Activated effector memory CD4-positive, alpha-beta T cell treated with Interleukin-2 at 50 U/mL for 16 hours (primary cell): ENCODE data around the gene LRFN4.

Experiments used
- DNase-seq: peaks from one replicate; pipeline ENCODE4 v3.0.0-alpha.2; 2020

The LRFN4 gene

DNA sequence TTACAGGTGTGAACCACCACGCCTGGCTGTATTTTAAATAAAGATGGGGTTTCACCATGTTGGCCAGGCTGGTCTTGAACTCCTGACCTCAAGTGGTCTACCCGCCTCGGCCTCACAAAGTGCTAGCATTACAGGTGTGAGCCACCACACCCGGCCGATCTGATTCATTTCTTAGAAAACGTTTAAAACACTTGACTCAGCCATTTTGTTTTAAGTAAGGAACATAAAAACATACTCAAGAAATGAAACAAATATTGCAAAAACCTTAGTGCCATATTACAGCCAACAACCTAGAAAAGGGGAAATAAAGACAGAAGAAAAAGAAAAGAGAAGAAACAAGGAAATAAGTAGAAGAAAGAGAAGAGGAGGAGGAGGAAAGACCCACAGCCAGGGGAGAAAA lies 17.4 kb downstream of the LRFN4 start:
- no peak for DNase-seq

DNA sequence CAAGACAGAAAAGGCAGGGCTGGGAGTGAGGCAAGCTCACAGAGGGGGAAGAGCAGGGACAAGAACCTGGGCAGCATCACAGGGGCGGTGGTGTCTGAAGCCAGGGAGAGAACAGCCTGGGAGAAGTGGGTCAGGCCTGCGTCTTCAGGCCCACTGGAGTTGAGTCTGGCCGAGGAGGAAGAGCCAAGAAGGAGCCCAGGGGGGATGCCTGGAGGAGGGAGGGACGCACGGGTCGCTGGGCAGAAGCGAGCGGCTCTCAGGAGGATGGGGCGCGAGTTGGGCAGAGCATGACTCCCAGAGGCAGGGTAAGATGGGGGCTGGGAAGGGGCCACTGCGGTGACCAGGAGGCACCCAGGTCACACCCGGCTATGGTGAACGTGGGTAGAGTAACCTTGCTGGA lies 18.5 kb downstream of the LRFN4 start:
- no peak for DNase-seq

DNA sequence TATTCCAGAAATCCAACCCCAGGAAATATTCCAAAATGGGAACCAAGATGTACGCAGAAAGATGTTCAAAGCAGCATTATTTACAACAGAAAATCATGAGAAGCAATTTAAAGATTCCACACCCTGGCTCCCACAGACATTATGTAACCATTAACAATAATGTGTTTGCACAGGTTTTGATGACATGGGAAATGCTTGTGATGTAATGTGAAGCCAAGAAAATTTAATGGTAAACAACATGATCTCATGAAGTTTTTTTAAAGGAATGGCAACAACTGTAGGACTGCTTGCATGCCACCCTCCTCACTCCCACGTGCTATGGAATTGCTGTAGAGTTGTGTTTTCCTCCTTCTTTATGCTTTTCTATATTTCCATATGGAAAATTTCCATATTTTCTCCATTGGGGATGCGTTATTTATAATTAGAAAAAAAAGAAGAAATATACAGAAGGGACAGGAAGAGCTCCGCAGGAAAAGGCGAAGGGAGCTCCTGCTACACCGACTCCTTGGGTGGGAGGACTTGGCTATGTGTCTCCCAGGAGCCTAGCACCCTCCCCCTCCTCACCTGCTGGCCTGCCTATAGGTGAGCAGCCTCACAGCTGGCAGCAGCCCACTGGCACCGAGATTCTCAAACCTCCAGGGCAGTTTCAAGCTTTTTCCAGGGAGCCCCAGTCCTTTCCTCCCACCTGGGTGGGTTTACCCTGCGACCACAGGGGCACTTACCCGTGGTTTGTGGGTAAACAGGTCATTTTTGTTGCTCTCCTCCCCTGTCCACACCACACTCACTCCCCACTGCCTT lies 20.9 kb downstream of the LRFN4 start:
- no peak for DNase-seq

DNA sequence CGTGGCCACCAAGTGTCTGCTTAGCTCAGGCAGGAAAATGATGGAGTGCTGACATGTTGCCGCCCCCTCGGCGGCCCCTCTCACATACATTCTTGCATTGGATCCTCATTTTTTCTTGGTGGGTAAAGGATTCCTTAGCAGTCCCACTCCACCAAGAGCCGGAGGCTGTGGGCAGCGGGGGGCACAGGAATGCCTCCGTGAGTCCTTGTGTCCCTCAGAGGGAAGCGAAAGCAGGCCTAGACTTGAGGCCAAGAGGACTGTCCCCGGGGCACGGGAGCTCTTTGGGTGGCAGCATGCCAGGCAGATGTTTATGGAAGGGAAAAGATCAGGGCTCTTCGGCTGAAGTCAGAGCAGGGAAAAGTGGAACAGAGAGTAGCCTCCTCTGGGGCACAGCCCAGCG lies 21.6 kb downstream of the LRFN4 start:
- no peak for DNase-seq

DNA sequence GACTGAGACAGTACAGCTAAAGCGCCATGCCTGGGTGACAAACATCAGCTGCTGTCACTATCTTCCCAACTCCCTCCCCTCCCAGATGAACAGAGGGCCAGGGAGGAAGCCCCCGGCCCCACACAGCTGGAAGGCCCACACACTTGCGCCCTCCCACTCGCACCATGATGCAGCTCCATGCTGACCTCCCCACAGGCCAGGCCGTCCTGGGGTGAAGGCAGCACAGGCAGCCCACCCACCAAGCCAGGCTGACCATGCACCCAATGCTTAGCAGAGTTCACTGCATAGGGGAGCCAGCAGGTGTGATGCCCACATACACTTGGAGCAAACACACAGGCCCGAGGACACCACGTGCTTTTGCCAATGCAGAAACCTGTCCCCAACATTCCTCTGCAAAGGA lies 22.1 kb downstream of the LRFN4 start:
- DNase-seq = no peak

DNA sequence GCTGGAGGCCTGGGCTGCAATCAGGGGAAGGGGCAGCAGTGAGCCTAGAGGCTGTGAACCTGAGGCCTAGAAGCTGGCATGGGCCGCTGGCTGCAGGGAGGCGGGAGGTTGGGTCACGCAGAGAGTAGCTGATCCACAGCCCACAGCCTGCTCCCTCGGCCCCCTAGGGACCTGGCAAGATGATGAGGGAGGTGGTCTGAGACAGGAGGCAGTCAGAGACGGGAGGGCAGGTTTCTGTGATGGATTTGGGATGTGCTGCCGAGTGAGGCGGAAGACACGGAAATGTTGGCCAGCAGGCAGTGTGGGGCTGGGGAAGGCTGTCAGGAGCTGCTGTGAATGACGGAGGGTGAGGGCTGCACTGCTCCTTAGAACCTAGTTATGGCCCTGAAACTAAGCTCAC lies 22.7 kb downstream of the LRFN4 start:
- DNase-seq = no peak

DNA sequence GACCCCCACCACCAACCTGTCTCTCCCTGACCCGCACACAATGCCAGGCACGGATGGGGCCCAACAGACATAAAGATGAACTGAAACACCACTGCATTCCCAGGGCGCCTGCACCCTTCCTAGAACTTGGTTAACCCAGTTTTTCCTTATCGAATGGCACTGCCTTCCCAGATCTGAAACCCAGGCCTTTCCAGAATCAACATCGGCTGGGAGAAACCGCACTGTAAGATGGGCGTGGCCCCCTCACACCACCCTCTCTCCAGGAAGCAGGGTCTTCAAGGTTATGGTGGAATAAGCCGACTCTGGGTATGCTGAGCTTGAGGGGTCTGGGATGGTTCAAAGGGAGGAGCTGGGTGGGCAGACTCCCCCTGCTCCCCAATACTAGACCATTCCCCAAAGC lies 23.1 kb downstream of the LRFN4 start:
- DNase-seq = no peak

DNA sequence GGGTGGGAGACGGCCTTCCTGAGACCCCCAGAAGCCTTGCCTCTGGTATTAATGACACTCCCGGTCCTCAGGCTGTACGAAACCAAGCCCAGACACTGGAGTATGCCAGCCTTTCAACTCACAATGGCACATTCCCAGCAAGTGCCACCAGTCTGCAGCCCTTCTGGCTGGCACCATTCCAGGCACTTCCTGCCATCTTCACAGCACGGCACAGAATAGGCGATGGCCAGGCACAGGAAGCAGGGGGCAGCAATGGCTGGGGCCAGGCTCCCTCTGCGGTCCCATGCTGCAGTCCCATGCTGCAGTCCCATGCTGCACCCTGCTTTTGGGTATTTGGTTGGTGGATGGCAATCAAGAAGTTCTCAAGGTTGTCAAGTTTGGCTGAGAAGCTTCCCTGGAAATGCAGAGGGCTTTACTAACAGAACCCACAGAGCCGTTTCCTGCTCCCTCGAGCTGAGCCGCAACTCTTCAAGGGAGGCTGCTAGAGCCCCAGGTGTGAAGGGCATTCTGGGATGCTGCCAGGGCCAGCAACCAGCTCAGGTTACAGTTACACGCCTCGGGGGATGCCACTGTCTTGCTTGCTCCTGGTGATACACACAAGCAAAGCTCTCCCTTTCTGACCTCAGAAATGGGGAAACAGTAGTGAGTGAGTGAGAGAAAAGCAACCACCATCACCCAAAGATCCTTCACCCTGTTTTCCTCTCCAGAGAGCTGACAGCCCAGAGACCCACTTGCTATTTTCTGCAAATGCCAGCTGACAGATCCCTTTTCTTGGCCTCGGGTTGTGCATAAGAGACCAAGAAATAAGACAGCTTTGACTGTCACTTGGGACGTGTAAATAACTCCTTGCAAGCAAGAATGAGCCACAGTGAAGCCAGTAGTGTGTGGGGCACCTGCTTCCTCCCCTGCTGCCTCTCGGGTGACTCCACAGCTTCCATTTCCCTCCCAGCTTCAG lies 23.9 kb downstream of the LRFN4 start:
- DNase-seq = no peak

DNA sequence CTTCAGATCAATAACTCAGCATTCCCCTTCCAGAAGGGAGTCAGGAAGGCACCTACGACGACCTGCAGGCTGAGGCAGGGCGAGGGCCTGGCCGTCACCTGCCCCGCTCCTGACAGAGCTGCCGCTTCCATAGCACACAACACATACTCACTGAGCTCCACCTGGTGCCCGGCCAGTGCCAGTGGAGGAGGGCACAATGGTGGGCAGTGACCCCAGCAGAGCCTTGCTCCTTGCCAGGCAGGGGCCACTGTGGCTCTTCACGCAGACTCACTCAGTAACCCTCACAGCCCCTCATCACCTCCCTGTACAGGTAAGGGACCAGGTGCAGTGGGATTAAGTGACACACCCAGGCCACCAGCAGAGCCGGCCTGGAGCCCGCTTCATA lies 24.6 kb downstream of the LRFN4 start:
- DNase-seq = no peak

DNA sequence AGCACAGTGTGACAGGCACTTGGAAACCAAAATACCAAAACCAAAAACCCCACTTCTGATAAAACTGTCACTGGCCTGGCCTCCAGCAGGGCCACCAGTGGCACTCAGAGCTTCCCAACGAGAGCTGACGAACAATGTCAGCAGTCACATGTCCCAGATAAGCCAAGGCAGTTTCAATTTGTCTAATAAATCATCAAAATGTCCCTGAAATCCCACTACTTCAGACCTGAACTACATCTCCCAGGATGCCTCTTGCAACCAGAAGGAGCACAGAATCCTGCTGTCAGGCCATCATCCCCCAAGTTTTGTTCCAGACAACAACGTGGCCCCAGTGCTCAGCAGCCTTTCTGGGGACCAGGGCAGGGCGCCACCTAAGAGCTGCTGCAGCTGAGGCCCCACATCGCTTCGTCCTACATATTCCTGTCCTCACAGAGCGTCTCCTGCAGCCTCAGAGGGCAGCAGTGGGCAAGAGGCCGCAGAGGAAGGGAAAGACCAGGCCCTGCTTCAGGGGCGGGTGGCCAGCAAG lies 25.1 kb downstream of the LRFN4 start:
- DNase-seq = no peak

DNA sequence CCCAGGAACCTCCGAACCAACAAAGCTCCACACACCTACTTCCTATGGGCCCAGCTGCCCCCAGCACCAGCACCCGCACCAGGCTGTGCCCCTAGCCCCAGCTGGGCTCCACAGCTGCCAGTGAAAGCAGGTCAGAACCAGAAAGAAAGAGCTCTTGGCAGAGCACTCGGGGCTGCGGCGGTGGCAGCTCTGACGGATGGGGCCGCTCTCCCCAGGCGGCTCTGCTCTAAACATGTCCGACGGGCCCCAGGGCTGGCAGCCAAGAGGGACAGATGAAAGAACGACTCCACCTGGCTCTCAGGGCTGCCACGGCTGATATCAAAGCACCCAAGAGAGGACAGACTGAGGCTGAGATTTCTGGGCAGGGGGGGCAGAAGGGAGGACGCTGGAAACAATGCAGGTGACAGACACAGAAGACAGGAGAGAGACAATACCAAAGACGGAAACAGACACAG lies 25.7 kb downstream of the LRFN4 start:
- no peak for DNase-seq

DNA sequence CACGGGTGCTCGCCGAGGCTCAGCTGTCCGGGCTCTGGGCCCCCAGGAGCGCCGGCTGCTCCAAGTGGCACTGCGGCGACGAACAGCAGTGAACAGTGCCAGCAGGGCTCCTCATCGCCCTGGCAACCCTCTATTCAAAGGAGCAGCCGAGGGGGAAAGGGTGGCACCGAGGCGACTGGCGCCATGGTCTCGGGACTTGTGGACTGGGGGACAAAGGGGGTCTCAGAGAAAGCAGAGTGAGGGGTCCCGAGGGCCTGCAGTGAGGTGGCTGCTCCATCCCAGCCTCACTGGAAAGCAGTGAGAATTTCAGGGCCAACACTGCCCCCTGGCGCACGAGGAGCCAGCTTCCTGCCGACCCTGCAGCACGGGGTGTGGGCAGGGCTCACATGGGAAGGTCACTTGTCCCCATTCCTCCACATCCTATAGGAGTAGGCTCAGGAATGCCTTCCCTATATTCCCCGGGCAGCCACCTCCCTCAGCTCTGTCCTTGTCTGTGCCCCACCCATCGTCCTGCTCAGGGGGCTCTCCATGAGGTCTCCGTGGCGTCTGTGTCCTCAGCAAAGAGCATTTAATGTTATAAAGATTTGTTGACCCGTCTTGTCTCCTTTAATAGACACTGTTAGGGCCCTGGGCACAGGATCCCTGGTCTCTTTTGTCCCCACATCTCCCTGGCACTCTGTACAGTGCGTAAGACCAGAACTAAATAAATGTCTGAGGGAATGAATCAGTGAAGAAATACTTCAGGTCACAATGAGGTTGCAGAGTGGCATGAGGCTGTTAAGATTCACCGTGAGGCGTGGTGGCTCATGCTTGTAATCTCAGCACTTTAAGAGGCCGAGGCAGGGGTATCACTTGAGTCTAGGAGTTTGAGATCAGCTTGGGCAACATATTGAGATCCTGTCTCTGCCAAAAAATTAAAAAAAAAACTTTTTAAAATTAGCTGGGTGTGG lies 26.4 kb downstream of the LRFN4 start:
- peak; percentile 34 for DNase-seq

DNA sequence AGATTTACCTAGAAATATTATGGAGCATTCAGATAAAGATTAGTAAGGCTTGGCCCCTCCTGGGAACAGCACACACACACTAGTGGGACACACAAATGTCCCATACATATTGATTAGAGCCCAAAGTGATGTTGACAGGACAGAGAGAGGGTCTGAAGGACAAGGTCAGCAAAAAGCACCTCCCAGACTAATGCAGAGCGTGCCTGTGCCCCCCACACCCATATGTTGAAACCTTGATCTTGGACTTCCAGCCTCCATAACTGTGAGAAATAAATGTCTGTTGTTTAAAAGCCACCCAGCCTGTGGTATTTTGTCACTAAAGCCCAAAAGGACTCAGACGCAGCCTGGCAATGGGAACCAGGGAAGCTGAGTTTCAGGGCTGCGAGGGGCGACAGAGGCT lies 27.6 kb downstream of the LRFN4 start:
- no peak for DNase-seq

DNA sequence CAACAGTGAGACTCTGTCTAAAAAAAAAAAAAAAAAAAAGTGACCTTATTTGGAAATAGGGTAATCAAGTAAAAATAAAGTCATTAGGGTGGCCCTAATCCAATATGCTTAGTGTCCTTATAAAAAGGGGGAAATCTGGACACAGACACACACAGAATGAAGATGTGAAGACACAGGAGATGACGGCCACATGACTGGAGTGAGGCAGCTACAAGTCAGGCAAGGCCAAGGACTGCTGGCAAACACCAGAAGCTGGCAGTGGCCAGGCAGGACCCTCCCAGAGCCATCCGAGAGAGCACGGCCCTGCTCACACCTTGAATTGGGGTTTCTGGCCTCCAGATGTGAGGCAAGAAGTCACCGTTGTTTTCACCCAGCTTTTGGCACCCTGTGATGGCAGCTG lies 28.6 kb downstream of the LRFN4 start:
- no peak for DNase-seq

DNA sequence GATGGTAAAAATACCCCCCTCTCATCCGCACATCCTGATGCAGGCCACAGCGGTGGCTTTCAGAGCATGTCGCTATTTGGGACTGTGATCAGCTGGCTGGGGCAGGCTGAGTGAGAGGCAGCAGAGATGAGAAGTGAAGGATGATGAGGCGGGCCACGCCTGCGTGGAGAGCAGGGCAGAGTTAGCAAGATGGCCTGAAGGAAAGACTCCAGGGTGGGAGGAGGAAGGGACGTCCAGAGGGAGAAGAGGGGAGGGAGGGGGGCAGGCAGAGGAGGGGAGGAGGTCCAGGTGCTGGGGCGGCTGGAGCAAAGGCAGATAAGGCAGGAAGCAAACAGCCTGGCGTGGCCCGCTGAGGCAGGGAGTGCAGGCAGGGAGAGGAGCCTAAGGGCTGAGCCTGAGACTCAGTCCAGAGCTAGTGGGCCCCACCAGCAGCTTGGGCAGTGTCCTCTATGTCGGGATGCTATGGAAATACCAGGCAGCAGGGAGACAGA lies 29.1 kb downstream of the LRFN4 start:
- no peak for DNase-seq

DNA sequence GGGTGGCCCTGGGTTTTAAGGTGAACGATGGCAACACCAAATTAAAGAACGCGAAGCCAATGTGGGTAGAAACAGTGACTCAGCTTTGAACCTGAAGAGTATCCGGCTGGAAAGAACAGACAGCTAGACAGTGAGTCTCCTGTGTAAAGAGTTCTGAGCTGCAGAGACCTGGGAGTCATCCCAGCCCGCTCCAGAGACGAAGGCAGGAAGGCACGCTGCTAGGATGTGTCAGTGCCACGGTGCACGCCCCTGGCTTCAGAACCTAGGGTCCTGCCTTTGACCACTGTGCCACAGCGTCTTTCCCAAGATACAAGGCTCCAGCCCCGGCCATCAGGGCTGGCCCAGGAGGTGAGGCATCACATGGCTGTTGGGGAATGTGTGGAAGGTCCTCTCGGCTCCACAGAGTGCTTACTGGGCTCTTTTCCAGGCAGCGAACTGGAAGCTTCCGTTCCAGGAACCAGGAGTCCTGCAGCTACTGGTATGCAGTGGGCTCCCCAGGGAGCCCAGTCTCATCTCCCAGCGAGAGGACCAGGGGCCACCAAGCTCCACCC lies 29.9 kb downstream of the LRFN4 start:
- no peak for DNase-seq

DNA sequence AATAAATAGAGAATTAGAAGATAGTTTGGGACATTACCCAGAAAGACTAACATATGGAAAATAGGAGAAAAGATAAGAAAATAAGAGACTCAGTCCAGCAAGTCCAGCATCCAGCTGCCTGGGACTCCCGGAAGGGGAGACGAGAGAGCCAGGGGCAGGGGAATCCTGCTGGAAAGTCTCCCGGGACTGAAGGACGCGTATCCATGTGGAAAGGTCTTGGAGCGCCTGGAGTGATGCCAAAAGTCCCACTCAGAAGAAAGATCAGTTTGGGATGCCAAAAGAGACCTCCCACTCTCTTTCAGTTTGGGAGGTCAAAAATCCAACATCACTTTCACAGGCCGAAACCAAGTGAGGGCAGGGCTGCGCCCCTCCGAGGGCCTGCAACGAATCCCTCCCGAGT lies 30.7 kb downstream of the LRFN4 start:
- no peak for DNase-seq

DNA sequence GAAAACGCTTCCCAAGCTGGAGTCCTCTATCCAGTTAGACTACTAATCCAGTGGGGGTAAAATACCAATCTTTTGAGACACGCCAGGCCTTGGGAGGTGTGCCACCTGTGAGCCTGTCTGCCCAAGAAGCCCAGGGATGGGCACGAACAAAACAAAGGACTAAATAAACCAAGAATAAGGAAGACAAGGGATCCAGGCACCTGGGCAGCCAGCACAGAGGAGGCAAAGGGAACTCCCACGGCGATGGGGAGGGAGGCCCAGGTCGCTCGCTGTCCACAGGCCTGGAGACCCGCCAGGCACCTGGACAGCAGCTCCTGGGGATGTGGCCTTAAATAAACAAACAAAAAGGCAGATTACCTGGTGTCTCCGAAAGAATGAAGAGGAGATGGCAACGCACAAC lies 31.4 kb downstream of the LRFN4 start:
- DNase-seq = no peak

DNA sequence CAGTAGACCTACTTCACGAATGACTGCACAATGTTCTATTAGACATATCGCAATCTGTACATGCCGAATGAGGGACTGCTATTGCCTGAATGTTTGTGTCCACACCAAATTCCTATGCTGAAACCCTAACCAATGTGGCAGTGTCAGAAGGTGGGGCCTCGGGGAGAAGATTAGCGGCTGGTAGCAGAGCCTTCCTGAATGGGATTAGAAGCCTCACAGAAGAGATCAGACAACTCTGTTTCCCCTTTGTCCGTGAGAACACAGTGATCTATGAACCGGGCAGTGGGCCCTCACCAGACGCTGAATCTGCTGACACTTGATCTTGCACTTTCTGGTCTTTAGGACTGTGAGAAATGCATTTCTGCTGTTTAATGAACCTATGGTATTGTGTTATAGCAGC lies 33.1 kb downstream of the LRFN4 start:
- DNase-seq = no peak

DNA sequence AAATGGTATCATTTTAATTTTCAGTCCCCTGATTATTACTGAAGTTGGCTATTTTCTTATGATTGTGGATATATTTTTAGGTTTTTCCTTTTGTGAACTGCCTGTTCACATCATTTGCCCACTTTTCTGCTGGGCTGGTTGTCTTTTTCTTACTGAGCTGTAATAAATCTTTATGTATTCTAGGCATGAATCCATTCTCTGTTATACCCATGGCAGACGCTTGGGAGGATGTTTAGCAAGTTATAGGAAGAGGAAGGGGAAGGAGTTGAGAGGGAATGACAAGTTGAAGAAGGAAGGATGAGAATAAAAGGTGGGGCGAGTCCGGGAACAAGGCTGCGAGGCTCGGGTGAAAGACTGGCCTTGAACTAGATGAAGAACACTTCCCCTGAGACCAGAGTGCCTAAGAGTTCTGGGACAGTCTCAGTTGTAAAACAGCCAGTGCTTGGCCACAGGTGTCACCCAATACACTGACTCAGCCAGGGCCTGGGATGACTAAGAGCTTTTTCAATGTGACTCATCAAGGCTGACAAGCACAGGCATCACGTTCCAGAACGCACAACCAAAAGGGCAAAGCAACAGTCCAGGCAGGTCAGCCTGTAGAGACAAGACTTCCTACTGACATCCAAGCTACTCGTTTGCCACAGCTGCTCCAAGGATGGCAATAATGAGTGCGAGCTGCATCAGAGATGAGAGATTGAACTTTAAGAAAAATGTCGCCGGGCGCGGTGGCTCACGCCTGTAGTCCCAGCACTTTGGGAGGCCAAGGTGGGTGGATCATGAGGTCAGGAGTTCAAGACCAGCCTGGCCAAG lies 35.2 kb downstream of the LRFN4 start:
- no peak for DNase-seq

DNA sequence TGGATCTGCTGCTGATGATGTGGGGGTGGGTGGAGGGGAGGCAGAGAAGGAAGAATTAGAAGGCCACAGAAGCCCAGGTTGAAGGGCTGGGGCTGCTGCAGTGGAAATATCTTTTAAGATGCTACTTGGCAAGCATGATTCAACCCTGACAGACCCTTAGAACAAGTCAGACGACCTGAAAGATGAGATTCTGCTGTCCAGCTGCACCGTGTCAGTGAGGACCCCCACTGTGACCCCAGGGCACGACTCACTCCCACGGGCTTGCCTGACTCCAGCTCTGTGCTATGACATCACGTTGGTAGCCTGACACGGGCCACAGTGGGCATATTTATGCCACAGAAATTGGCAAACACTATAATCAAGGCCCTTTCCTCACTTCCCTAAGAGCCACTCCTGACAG lies 36.0 kb downstream of the LRFN4 start:
- DNase-seq = no peak
